Measurements from ENCODE around the gene POTEM.
"Not testable (repeated sequence)": the region's sequence is repeated elsewhere in the genome, so short reads cannot be mapped to it uniquely, and the experiment has no call there.

POTEM gene

DNA sequence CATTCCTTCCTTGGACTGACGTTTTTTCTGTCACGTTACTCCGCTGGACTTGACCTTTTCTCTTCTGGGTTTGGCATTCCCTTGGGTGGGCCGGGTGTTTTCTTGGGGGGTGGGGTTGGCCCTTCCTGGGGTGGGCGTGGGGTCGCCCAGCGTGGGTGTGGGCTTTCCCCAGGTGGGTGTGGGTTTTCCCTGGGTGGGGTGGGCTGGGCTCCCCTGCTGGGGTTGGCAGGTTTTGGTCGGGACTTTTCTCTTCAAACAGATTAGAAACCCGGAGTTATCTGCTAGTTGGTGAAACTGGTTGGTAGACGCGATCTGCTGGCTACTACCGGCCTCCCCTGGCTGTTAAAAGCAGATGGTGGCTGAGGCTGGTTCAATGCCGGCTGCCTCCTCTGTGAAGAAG is at the start of gene POTEM:
TSS of gene POTEM (plus strand) at position 301 of the 400 bp plus-strand sequence. CDS start at position 353, 52 bp downstream.
- DNase-seq: not testable (repeated sequence)

- not testable (repeated sequence) for DNase-seq
Observed at GRCh38 chr14:18918345-18918744, 48.9 kb upstream of the POTEM start.

DNA sequence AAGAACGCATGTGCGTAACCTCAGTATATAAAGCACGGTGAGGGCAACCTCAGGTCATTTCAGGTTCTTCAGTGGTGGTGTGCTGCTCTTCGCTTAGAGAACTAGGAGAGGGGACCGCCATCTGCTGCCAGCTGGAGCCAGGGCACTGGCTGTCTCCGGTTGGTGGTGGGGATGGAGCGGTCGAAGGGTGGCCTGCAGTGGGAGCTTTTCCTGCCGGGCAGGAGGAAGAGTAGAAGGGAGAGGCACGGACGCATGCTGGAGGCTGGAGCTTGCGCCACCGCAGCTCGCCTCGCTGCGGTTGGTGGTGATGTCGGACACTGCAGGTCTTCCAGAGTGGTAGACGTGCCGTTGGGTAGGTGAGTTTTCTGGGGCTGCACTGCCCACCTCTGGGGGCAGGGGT is 47.2 kb upstream of the POTEM start:
- not testable (repeated sequence) for DNase-seq

DNA sequence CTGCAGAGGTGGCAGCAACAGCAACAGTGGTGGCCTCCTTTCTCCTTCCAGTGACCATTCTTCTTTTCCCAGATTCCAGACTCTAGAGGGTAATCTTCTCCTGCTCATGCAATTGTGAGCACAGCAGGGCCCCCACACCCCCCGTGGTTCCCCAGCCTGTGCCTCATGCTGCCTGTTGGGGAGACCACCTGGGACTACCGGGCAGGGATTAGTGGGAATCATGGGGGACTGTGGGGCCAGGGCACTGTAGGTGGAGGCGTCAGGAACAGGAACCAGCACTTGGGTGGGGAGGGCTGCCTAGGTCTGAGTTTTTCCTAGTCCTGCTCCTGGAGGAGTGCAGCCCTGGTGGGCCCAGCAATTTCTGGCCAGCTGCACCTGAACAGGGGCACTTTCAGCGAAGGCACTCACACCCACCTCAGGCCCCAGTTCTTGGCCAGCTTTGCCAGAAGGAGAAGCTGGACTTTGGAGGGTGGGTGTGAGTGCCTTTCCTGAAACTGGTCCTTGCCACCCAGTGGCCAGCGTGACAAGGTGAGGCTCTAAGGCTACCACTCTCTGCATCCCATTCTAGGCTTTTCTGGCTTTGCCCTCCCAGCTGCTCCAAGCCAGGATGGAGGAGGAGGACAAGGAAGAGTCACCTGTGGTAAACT is 46.1 kb upstream of the POTEM start:
- DNase-seq: not testable (repeated sequence)

- DNase-seq: not testable (repeated sequence)
Observed at GRCh38 chr14:18936848-18937247, 30.4 kb upstream of the POTEM start.

- DNase-seq: not testable (repeated sequence)
Observed at GRCh38 chr14:18938733-18939132, 28.5 kb upstream of the POTEM start.

- not testable (repeated sequence) for DNase-seq
Observed at GRCh38 chr14:18949939-18950338, 17.3 kb upstream of the POTEM start.

DNA sequence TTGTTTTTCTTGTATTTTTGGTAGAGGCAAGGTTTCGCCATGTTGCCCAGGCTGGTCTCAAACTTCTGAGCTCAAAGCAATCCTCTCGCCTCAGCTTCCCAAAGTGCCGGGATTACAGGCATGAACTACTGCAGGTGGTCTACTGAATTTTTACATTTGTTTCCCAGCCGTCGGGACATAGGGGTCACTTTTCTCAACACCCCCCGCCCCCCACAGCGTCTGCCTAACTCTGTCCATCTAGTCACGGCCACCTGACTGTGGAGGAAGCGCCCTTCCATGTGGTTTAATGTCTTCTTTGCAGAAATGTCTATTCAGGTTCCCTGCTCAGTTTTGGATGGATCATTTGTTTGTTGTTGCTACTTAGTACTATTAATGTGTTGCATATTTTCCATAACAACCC is 14.1 kb upstream of the POTEM start:
- DNase-seq: not testable (repeated sequence)

- not testable (repeated sequence) for DNase-seq
Observed at GRCh38 chr14:18955816-18956215, 11.4 kb upstream of the POTEM start.

DNA sequence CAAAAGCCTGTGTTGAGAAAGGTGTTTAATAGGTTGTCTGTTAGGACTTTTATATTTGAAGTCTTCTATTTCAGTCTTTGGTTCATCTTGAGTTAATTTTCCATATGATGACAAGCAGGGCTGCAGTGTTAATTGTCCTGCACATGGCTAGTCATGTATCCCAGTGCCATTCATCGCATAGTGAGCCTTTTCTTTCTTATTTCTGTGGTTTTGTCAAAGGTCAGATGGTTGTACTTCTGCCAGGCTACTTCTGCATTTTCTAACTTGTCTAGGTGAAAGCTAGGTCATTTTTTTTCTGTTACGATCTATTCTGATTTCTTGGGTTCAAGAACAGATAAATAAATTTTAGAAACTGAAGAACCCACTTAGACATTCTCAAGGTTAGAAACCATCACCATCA is 5.7 kb upstream of the POTEM start:
- not testable (repeated sequence) for DNase-seq

DNA sequence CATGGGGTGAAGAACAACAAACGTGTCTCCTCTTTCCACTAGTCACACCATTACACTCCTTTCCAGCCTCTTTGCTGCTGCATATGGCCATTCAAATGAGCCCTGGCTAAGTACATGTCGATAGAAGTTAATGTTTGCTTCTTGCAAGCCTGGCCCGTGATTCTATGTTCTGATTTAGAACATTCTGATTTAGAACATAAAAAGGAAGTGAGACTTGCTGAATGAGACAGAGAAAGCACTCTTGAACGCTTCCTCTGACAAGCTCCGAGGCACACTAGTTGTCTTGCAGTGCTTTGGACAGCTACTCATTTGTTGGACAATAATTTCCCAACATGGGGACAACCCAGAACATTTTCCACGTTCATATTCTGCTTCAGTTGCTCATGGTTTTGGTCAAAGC is 5.1 kb upstream of the POTEM start:
- DNase-seq: not testable (repeated sequence)

DNA sequence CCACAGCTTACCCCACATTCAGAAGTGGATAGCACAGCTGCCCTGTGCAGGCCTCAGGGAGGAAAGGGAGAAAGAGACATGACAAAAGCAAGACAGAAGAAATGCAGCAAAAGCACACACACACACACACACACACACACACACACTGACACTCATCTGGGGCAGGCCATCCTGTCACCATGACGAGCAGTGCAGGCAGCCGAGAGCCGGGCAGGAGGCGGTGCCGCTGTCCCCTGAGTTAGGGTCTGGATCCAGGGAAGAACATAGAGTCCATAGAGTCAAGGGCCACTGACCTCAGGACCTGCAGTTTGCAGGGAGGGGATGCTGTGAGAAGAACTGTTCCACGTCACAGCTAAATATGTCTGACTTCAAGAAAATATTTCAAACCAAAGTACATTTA is 4.0 kb upstream of the POTEM start:
- not testable (repeated sequence) for DNase-seq

DNA sequence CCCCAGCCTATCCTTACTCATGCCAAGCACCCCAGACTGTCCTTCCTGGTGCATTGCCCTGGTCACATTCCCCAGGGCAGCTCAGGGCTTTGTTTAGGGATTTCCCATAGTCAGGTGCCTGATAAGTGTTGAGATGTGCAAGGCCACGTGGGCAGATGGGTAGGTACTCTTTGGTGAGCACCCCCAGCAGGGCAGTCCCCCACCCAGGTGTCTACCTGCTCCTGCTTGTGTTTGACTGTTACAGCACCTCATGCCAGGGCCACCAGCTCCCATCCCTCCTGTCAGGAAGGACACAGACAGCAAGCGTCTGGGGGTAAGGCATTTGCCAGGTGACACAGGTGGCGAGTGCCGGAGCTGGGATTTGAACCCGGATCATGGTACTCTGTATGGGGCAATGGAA is 2.4 kb upstream of the POTEM start:
- not testable (repeated sequence) for DNase-seq

DNA sequence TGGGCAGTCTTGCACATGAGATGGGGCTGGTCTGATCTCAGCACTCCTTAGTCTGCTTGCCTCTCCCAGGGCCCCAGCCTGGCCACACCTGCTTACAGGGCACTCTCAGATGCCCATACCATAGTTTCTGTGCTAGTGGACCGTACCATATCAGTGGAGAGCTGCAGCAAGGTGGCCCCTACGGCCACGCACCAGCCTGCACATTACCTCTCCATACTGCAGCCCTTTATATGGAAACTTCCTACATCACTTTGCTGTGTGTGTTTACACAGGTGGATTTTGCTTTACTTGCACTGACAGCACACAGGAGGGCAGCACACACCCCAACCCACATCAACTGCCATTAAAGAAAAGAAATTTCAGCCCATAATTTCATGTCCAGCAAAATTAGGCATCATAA is 35.3 kb downstream of the POTEM start:
- DNase-seq: not testable (repeated sequence)

DNA sequence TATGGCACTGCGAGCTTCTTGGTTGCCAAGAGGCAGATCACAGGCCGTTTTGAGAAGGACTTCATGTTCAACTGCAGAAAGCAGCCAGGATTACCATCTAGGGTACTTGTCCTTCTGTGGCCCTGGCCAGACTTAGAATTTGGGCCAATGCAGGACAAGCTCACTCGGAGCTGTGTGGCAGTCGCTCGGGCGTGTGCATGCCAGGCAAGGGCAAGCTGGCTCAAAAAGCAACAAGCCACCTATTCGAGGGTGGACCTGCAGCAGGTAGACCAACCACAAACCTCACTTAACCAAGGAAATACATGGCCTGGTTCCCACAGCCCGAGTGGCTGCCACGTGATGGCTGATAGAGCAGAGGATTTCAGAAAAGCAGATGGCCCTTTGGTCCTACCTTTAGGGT is 39.3 kb downstream of the POTEM start:
- DNase-seq: not testable (repeated sequence)

GRCh38 chr14:19007678-19008077 is 40.4 kb downstream of the POTEM start:
- DNase-seq: not testable (repeated sequence)

DNA sequence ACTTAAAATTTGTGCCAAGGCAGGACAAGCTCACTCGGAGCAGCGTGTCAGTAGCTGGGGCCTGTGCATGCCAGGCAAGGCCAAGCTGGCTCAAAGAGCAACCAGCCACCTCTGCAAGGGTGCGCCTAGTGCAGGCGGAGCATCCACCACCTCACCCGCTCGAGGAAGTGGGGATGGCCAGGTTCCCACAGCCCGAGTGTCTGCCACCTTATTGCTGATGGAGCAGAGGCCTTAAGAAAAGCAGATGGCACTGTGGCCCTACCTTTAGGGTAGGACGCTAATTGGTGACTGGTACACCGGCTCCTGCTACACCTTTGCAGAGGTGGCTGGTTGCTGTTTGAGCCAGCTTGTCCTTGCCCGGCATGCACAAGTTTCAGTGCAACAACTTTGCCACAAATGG is 43.8 kb downstream of the POTEM start:
- not testable (repeated sequence) for DNase-seq

DNA sequence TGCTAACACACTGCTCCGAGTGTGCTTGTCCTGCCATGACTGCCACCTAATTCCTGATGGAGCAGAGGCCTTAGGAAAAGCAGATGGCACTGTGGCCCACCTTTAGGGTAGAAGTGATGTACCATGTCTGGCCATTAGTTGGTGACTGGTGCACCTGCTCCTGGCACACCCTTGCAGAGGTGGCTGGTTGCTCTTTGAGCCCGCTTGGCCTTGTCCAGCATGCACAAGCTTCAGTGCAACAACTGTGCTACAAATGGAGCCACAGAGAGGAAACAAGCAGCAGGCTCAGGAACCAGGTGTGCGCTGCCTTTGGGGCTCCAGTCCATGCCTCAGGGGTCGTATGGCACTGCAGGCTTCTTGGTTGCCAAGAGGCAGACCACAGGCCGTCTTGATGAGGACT is 44.5 kb downstream of the POTEM start:
- DNase-seq: not testable (repeated sequence)

DNA sequence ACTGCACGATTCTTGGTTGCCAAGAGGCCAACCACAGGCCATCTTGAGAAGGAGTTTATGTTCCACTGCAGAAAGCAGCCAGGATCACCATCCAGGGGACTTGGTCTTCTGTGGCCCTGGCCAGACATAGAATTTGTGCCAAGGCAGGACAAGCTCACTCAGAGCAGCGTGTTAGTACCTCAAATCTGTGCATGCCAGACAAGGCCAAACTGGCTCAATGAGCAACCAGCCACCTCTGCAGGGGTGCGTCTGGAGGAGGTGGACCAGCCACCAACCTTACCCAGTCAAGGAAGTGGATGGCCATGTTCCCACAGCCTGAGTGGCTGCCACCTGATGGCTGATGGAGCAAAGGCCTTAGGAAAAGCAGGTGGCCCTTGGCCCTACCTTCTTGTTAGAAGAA is 48.0 kb downstream of the POTEM start:
- not testable (repeated sequence) for DNase-seq

DNA sequence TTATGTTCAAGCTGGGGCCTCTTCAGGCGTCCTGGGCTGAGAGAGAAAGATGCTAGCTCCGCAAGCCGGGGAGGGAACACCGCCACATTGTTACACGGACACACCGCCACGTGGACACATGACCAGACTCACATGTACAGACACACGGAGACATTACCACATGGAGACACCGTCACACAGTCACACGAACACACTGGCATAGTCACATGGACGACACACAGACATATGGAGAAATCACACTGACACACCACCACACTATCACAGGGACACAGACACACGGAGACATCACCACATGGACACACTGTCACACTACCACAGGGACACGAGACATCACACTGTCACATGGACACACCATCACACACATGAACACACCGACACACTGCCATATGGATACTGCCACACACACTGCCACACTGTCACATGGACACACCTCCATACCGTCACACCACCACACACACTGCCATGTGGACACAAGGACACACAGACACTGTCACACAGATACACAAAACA is 57.9 kb downstream of the POTEM start:
- DNase-seq: not testable (repeated sequence)

DNA sequence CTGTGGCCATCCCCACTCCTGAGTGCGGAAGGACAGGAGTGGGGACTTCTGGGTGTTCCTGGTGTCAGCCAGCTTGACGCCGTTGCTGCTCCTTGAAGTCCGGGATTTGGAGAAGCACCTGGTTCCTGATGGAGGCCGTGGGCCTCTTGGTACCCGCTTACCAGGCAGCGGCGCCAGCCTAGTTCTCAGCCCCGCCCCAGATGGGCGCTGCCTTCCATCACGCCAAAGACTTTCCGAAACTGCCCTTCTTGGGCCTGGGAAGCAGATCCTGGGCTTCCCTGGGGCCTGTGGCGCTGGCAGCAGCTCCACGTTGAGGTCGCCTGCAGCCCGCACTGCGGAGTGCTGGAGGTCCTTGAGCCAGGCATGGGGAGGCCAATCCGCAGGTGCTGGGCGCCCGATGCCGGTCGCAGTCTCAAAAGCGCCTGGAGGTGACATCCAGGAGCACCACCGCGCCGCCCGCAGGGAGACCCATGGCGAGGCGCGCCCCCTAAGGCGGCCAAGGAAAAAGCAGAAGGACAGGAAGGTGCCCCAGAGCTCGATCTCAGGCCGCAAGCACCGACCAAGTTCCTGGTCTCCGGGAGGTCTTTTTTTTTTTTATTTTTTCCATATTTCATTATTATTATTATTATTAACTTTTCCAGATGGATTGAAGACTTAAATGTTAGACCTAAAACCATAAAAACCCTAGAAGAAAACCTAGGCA is 59.6 kb downstream of the POTEM start:
- not testable (repeated sequence) for DNase-seq

DNA sequence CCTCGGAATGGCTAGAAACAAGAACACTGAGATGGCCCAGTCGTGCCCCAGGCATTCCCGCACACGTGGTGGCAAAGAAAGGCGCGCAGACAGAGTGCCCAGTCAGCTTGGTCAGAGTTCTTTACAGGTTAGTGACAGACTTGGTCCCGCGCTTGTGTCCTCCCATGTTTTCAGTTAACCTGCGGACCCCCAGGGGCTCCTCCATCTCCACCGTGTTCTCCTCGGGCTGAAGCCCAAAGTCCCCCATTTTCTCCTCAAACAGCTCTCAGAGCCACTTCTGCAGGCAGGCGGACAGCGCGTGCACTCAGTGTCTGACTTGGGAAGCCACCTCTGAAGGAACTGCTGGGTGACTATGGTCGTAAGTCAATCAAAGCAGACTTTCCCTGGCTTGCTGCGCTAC is 60.7 kb downstream of the POTEM start:
- not testable (repeated sequence) for DNase-seq

DNA sequence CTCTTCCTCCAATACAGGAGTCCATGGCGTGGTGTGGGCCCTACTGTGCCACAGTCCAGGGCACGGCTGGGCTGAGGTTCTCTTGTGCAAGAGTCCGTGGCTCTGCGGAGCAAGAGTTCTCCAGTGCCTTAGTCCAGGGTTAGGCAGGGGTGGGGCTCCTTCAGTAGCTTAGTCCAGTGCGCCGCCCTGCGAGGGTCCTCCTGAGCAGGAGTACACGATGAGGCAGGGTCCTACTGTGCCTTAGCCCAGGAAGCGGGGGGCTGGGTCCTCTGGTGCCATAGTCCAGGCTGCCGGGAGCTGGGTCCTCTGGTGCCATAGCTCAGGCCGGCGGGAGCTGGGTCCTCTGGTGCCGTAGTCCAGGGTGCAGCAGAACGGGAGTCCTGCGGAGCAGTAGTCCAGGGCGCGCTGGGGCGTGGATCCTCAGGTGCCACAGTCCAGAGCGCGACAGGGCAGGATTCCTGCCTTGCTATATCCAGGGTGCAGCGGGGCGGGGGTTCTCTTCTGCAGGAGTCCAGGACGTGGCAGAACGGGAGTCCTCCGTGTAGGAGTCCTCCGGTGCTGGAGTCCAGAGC is 69.7 kb downstream of the POTEM start:
- not testable (repeated sequence) for DNase-seq
